Stimulated activated CD8-positive, alpha-beta memory T cell treated with anti-CD3 and anti-CD28 coated beads, Interleukin-15, amount 100 ng/mL, for 24 hours (primary cell): ENCODE data around the gene DYNC2H1.
"Not testable (repeated sequence)": the region's sequence is repeated elsewhere in the genome, so short reads cannot be mapped to it uniquely, and the experiment has no call there.

ENCODE experiments used
- DNase-seq: peaks from one replicate; pipeline ENCODE4 v3.0.0-alpha.2; 2020; ENCODE audit warnings: low read depth

The DYNC2H1 gene

GRCh38 chr11:103141986-103142385 lies 32.8 kb downstream of the DYNC2H1 start:
- not testable (repeated sequence) for DNase-seq

- DNase-seq, result no peak
Observed at GRCh38 chr11:103147627-103148026, 38.4 kb downstream of the DYNC2H1 start.

DNA sequence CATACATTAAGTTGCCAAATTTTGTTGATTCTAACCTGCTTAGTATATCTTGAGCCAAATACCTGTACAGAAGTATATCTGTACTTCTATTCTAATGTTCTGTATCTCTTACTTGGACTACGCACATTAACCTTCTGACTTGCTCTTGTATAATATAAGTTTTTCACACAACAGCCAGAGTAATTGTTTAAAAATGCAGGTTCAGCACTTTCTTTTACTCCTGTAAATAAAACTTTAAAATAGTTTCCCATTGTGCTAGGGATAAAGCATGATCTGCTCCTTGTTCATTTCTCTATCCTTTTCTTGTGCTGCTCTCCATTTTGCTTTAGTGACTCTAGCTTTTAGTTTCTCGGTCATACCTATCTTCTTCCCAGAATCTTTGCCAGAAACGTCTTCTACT lies 48.3 kb downstream of the DYNC2H1 start:
- DNase-seq, result no peak

DNA sequence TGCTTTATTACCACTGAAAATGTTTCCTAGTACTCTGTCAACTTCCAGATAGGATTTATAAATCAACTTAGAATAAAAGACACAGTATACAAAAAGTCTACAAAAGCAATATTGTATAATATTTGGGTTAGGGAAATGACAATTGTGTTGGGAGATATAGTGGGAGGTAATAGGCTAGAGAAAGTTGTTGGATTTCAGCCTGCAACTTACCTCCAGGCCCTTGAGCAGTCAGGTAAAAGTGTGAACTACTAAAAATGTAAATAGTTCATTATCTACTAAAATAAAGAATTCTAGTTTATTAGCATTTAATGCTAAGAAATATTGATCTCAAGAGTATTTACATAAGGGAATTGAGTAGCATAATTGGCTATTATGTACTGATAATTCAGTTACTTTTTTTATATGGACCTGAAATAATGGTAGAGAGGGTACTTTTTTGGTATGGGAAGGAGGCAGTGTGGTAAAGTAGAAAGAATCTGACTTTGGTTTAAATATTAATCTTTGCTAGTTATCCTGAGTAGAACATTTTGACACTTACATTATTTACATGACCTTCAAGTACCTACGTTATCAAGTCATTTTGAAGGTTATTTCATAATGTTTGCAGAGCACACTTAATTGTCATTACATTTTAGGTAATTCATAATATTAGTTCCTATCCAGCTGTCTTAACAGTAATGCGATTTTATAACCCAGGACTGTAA lies 55.0 kb downstream of the DYNC2H1 start:
- DNase-seq, result no peak

- DNase-seq, result no peak
Observed at GRCh38 chr11:103167166-103167565, 57.9 kb downstream of the DYNC2H1 start.

GRCh38 chr11:103170865-103171264 lies 61.6 kb downstream of the DYNC2H1 start:
- no peak for DNase-seq

DNA sequence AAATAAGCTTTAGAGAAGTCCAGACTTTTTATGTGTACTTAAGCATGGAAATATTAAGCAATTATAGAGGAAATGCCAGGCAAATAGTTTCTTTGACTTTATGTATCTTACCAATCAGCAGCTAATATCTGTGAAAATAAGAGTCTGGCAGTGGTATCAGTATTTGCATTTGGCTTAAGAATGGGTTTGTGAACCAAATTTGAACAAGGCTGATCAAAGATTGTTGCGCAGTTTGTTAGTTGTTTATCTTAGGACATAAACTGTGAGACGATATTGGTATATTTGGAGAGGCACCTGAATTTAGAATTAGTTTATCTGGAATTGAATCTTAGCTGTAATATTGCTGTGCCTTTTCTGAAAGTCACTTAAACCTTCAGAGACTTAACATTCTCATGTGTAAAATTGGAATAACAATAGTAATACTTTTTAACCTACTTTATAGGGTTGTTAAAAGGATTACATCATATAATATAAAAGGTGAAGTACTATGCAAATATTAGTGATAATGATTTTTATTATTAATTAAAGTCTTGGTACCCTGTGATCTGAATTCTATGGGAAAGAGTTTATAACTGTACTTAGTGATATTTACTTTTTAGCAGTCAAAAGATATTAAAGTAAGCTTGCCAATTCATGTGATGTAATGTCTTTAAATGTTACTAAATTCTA lies 66.4 kb downstream of the DYNC2H1 start:
- no peak for DNase-seq

- DNase-seq, result no peak
Observed at GRCh38 chr11:103183981-103184611, 74.9 kb downstream of the DYNC2H1 start.

DNA sequence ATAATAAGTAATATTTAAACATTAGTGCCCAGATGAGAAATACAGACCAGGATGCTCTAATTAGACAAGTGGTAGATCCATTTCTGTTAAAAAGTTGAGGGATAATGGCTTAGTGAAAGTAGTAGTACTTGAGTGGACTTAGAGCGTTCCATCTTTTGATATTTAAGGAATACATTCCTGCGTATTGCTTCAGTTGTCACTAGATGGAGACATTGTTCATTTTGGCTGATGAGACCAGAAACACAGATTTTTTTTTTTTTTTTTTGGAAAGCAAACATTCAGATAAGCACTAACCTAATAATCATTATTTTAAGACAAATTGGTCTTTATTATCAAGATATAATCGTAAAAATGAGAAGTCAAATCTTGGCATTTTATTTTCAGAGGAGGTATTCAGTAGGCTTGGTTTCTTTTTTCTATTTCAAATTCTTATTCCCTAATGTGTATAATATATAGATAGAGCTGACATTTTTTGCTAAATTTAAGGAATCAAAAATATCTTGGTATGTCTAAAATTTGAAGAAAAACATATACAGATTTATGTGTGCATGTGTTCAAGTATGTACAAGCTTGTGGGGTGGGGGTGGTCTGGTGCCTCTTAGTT lies 92.9 kb downstream of the DYNC2H1 start:
- DNase-seq, result no peak

DNA sequence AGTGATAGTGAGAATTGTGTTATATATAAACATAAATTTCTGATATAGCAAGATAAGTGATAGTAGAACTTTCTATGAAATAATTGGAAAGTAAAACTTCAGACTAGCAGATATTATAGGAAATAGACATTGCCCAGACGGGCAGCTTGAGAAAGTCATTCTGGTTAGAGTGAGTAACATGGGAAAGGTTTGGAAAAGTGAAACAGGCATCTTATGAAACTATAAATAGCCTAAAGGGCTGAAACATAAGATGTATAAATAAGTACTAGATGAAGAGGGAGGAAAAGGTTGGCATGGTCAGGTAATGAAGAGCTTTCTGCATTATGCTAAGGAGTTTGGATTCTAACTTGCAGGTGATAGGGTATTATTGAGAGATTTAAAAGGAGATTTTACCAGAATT lies 101.3 kb downstream of the DYNC2H1 start:
- no peak for DNase-seq

DNA sequence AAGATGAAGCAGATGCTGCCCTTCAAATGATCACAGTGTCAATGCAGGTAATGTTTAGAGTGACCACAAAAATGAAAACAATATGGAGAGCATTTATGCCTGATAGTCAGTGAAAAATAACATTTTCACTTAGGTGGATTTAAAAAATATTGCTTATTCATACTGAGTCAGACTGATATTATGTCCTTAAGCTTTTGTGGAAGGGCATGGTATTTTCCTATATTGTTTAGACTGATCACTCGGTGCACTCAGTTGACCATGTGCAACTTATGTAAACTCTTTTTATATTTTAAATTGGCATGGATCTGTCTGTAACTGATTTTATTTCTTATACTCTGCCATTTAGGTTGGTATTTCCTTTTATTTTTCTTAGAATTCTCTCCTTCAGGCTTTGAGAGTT lies 106.6 kb downstream of the DYNC2H1 start:
- no peak for DNase-seq

GRCh38 chr11:103220133-103220532 lies 110.9 kb downstream of the DYNC2H1 start:
- no peak for DNase-seq

GRCh38 chr11:103222806-103223205 lies 113.6 kb downstream of the DYNC2H1 start:
- DNase-seq, result no peak

GRCh38 chr11:103228807-103229206 lies 119.6 kb downstream of the DYNC2H1 start:
- no peak for DNase-seq

GRCh38 chr11:103234974-103235373 lies 125.7 kb downstream of the DYNC2H1 start:
- no peak for DNase-seq

DNA sequence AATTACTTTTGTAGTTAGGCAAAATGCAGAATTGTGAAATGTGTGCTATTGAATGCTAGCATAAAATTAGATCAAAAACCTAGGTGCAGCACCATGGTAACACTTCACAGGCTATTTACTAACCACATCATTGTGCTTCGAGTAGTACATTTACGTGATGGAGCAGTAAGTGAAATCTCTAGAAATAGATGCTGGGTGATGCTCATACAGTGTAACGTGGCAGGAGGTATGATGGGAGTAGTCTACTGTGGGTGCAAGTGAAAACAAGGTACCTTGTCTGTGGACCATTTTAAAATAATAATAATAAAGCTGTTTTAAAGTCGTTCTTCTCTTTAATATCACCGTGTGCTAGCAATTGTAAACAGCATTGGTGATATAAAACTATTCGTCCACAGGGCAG lies 132.3 kb downstream of the DYNC2H1 start:
- no peak for DNase-seq

DNA sequence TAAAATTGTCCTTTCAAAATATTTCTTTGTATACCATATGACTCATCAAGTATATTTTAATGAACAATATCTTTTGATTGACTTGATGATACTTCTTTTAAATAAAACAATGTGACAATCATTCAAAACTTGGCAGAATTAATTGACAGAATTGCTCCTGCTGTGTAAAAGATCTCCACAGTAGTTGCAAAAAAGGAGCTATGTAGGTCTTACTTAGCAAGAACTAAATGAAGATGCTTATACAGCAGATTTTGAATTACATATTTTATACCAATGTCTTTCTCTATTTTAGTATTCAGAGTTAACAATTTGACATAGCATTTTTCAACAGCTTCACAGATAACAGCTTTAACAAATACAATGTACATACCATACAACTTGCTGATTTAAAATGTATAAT lies 144.9 kb downstream of the DYNC2H1 start:
- no peak for DNase-seq

GRCh38 chr11:103257360-103257759 lies 148.1 kb downstream of the DYNC2H1 start:
- no peak for DNase-seq

DNA sequence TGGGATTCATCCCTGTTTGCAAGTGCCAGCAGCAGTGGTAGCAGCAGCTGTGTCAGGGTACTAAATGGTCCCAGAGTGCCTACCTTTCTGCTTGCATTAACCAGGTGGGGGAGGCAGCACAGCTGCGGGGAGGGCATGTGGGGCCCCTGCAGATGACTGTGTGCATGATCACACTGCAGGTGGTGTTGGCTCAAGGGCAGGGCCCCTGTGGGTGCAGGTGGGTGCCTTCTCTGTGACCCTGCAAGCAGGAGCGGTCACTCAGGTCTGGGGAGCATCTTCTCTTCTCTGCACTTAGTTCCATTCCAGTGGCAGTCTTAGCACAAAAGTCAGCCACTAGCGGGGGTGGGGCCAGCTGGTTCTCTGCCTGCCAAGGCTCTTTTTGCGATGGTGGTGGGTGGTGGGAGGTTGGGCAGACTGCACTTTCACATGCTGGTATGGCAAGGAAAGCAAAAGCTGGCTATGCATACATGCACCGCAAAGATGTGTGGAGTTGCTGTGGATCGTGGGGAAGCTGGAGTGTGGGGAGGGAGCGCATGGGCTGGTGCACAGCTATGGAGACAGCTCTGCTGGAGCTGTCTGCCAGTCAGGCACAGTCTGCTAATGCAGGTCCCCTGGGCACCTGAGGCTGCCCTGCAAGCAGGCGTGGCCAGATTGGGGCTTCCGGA lies 157.1 kb downstream of the DYNC2H1 start:
- no peak for DNase-seq

GRCh38 chr11:103272876-103273275 lies 163.7 kb downstream of the DYNC2H1 start:
- no peak for DNase-seq

- DNase-seq, result no peak
Observed at GRCh38 chr11:103274025-103274424, 164.8 kb downstream of the DYNC2H1 start.

GRCh38 chr11:103279821-103280220 lies 170.6 kb downstream of the DYNC2H1 start:
- no peak for DNase-seq
